DOHH2 (cell line): ENCODE measurements around the gene RICTOR.

Experiments
- EZH2phosphoT487 ChIP-seq: fragments of 200-600 bp; sonication (generic); IDR thresholded peaks from 2 replicates; pipeline ENCODE4 v1.6.1; 2017; ENCODE audit warnings: borderline replicate concordance, mild to moderate bottlenecking, antibody characterized with exemption, low read length, moderate library complexity, mixed read lengths
- TF ChIP-seq, protein P1 (sequence below): fragments of 200-600 bp; sonication (generic); IDR thresholded peaks from one replicate; pipeline ENCODE4 v1.5.1; 2014; ENCODE audit warnings: antibody characterized with exemption, mild to moderate bottlenecking, low read depth, low read length; ENCODE audit not compliant: poor library complexity, severe bottlenecking

DNA sequence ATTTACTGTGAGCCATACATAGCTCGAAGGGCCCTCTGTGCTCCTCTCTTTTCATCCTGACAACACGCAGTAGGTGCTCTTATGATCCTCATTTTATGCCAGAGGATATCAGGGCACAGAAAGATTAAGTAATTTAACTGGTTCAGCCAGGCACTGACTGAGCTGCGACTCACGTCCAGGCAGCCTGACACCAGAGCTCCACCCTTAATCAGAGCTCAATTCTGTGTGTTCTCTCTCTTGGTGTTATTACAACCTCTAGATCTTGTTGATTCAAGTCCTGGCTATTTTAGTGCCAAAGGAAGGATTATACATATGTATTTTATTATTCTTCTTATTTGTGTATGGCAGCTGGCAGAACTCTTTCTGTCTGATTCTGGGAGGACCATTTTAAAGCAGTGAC, 168.7 kb downstream of the RICTOR start:
- TF ChIP-seq, protein P1, sequence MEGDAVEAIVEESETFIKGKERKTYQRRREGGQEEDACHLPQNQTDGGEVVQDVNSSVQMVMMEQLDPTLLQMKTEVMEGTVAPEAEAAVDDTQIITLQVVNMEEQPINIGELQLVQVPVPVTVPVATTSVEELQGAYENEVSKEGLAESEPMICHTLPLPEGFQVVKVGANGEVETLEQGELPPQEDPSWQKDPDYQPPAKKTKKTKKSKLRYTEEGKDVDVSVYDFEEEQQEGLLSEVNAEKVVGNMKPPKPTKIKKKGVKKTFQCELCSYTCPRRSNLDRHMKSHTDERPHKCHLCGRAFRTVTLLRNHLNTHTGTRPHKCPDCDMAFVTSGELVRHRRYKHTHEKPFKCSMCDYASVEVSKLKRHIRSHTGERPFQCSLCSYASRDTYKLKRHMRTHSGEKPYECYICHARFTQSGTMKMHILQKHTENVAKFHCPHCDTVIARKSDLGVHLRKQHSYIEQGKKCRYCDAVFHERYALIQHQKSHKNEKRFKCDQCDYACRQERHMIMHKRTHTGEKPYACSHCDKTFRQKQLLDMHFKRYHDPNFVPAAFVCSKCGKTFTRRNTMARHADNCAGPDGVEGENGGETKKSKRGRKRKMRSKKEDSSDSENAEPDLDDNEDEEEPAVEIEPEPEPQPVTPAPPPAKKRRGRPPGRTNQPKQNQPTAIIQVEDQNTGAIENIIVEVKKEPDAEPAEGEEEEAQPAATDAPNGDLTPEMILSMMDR = no peak
- TF ChIP-seq EZH2phosphoT487 = no peak
